Cardiac fibroblast (primary cell): ENCODE measurements around the gene NRG3.

Experiments
- DNase-seq, 2 donors: peaks; one replicate each; pipeline versions ENCODE4 v3.0.0 to v3.0.0-alpha.2; 2010; ENCODE audit warnings: low read depth in 2 of 2
- H3K4me3 ChIP-seq, 2 donors: replicated peaks in 1 of 2; 1 replicate in 1 of 2; 2 replicates in 1 of 2; pipeline ENCODE4 v1.5.1; 2011; ENCODE audit warnings: low read depth in 2 of 2, low read length in 2 of 2, mild to moderate bottlenecking in 2 of 2, moderate library complexity in 1 of 2
- TF ChIP-seq, protein P1 (sequence below): IDR thresholded peaks from one replicate; pipeline ENCODE4 v1.5.1; 2011; ENCODE audit warnings: low read depth, mild to moderate bottlenecking, low read length, inconsistent platforms

NRG3 gene

DNA sequence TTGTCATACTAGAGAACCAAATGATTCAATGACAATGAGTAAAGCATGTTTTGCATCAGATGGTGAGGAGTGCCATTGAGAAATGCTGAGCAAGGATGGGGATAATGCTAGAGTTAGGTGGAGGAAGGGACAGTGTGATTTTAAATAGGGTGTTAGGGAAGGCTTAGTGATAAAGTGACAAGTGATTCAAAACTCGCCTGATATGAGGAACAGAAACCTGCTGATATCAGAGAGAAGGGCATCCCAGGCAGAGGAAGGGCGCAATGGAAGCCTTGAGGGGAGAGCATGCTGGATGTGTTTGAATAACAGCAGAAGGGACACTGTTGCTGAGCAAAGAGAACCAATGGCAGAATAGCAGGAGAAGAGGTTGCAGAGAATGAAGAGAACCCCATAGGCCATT, 196.2 kb downstream of the NRG3 start:
- no peak overlapping the region for H3K4me3 ChIP-seq
- no peak for DNase-seq
- TF ChIP-seq, protein P1, sequence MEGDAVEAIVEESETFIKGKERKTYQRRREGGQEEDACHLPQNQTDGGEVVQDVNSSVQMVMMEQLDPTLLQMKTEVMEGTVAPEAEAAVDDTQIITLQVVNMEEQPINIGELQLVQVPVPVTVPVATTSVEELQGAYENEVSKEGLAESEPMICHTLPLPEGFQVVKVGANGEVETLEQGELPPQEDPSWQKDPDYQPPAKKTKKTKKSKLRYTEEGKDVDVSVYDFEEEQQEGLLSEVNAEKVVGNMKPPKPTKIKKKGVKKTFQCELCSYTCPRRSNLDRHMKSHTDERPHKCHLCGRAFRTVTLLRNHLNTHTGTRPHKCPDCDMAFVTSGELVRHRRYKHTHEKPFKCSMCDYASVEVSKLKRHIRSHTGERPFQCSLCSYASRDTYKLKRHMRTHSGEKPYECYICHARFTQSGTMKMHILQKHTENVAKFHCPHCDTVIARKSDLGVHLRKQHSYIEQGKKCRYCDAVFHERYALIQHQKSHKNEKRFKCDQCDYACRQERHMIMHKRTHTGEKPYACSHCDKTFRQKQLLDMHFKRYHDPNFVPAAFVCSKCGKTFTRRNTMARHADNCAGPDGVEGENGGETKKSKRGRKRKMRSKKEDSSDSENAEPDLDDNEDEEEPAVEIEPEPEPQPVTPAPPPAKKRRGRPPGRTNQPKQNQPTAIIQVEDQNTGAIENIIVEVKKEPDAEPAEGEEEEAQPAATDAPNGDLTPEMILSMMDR: no peak

DNA sequence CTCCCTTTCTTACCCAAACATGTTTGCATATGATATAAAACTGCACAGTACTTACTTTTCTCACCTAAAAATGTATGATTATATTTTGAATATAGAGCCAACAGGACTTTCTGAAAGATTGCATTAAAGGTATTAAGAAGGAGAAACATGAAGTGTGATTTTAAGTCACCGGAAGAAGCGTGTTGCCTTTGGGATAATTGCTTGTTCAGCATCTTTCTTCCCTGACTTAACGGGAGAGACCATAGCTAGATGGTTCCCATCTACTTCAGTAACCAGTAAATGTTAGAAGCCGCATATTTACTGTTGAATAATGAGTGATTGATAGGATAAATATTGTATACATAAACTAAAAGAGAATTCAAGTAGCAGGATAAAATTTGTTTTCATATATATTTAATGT, 197.1 kb downstream of the NRG3 start:
- H3K4me3 ChIP-seq: no peak overlapping the region
- no peak for DNase-seq
- TF ChIP-seq, protein P1: no peak

DNA sequence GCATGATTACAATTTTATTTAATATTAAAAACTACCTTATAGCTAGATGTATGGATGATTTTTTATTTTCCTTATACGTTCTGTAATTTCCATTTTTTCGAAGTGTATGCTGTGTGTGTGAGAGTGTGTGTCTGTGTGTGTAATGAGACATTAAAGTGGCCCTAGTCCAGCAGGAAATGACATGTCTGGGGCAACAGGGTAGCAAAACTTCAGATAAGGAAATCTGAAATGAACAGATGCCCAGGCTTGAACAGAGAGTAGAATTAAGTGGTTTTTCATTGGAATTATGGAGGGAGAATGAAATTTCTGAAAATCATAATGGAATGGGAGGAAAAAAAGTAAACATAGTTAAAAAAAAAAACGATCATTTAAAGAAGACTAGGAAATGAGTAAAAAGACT, 200.6 kb downstream of the NRG3 start:
- TF ChIP-seq, protein P1: no peak
- no peak overlapping the region for H3K4me3 ChIP-seq
- DNase-seq: no peak

DNA sequence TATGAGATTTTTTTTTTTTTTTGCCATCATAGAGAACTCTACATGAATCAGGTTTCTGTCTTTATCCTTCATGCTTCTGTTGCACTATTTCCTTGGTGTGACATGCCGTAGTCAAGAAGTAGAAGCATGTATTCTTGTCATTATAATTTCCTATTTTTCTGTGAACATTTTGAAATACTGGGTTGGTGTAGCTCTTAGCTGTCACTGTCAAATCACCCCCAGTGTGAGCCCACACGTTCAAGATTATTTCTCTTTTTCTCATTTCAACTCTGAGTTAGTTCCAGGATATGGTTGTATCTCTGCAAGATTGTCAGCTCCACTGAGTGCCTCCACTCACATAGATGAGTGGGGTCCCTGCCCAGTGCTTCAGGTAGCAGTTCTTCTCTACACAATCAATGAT, 209.5 kb downstream of the NRG3 start:
- no peak for DNase-seq
- TF ChIP-seq, protein P1: no peak
- H3K4me3 ChIP-seq: no peak overlapping the region

DNA sequence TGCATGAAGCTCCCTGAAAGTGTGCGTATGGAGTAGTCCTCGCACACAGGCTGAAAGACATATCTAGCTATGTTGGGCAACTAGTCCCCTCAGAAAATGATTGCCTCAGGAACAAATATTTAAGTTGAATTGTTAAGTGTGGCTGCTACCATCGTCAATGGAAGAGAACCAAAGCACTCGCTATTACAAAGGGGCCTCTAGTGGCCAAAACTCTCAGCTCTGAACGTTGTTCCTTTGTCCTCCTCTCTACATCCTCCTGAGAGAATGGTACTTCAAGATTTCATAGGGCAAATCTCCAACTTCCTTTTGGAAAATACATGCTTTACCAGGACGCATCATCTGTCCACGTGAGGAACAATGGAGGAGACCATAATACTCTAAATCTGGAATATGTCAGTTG, 209.9 kb downstream of the NRG3 start:
- TF ChIP-seq, protein P1: peak; percentile 23
- peak in 1 of 2 donors; percentile 20 for DNase-seq
- no peak overlapping the region for H3K4me3 ChIP-seq

DNA sequence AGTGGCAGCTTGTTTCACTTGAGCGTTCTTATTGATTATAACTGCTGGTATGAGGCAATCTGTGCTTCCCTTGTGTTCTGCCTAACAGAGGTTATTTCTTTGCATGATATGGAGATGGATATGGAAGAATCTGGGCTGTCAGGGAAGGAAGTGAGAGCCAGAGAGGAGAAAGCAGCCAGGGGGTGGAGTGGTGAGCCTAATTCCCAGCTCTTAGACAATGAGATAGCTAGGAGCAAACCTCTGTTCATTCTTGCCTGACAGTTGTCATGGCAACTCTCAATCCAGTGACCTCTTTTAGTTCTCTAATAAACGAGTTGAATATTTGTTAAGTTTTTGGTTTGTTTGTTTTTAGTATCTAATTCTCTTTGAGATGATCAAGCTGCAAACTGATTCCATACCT, 214.3 kb downstream of the NRG3 start:
- TF ChIP-seq, protein P1: no peak
- H3K4me3 ChIP-seq: no peak overlapping the region

DNA sequence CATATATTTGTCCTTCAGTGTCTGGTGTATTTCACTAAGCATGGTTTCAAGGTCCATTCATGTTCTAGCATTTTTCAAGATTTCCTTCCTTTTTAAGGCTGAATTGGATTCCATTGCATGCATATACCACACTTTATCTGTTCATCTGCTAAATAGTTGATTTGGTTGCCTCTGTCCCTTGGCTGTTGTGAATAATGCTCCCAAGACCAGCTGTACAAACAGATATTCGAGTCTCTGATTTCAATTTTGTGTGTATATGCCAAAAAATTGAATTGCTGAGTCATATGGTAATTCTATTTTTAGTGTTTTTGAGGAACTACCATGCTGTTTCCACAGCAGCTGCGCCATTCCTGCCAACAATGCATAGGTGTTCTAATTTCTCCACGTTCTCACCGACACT, 216.4 kb downstream of the NRG3 start:
- H3K4me3 ChIP-seq: no peak overlapping the region
- TF ChIP-seq, protein P1: no peak
- DNase-seq: peak in 1 of 2 donors; percentile 39

More for the DNA sequence above, 214.3 kb downstream of the NRG3 start:
- no peak for DNase-seq
